AG04449 (cell line): ENCODE measurements around the gene DGKZ.

Experiments
- CTCF ChIA-PET: fragments of 350-600 bp; formaldehyde crosslinking; extraction: SDS; loops from one replicate; lab custom pipeline; 2021; ENCODE audit warnings: antibody characterized with exemption; lab: Yijun Ruan, JAX
- POLR2A ChIA-PET: fragments of 400-600, 350-600 bp; formaldehyde crosslinking; extraction: SDS; loops from one replicate; lab custom pipeline; 2020; ENCODE audit warnings: antibody characterized with exemption, inconsistent platforms; lab: Yijun Ruan, JAX
- DNase-seq: peaks from one replicate; pipeline ENCODE4 v3.0.0-alpha.2; 2010; ENCODE audit warnings: low read depth, low spot score
- H3K4me3 ChIP-seq: 2 replicates; pipeline ENCODE4 v1.5.1; 2011; ENCODE audit warnings: low read depth, mild to moderate bottlenecking, control low read depth, low read length
- TF ChIP-seq, protein P1 (sequence below): IDR thresholded peaks from one replicate; pipeline ENCODE4 v1.5.1; 2011; ENCODE audit warnings: mild to moderate bottlenecking, moderate library complexity, low read length, control low read depth, inconsistent platforms; ENCODE audit not compliant: insufficient read depth; ENCODE audit errors: missing control alignments

DGKZ gene

DNA sequence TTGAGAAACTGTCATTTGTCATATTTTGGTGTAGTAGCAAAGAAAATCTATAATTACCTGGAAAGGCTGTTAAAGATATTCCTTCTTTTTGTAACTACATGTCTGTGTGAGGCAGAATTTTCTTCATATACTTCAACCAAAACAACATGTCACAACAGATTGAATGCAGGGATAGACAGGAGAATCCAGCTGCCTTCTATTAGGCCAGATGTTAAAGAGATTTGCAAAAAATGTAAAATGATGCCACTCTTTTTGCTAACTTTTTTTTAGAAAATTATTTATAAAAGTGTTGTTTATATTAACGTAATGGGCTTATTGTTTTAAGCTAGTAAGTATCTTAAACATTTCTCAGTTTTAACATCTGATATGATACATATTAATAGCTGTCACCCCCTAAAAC, 12.7 kb downstream of the DGKZ start:
- no peak for DNase-seq
- CTCF ChIA-PET = interaction anchor here (1.0 to 27.5 kb wide), 6 partner anchors 4 to 173 kb away, joined by 3 to 498 read pairs (median 10); partner anchors contain the start of gene DGKZ
- POLR2A ChIA-PET = no interaction called here
- H3K4me3 ChIP-seq = no peak overlapping the region
- TF ChIP-seq, protein P1, sequence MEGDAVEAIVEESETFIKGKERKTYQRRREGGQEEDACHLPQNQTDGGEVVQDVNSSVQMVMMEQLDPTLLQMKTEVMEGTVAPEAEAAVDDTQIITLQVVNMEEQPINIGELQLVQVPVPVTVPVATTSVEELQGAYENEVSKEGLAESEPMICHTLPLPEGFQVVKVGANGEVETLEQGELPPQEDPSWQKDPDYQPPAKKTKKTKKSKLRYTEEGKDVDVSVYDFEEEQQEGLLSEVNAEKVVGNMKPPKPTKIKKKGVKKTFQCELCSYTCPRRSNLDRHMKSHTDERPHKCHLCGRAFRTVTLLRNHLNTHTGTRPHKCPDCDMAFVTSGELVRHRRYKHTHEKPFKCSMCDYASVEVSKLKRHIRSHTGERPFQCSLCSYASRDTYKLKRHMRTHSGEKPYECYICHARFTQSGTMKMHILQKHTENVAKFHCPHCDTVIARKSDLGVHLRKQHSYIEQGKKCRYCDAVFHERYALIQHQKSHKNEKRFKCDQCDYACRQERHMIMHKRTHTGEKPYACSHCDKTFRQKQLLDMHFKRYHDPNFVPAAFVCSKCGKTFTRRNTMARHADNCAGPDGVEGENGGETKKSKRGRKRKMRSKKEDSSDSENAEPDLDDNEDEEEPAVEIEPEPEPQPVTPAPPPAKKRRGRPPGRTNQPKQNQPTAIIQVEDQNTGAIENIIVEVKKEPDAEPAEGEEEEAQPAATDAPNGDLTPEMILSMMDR = no peak

DNA sequence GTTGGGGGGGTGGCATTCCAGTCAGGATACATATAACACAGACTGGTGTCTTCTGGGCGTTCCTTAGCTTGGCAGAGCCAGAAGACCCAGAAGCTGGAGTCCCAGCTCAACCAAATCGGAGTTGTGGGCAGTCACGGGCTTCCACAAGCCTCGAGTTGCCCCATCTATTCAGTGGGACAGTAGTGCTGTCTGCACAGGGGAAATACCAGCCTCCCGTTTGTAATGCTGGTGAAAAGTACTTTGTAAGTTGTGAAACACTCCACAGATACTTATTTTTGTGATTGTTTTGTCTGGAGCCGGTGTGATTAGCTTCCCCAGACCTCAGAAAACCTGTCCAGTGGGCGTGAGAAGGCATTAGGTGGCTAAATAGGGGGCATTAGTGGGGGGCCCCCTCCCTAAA, 13.6 kb downstream of the DGKZ start:
- POLR2A ChIA-PET = interaction anchor here (1.3 to 1.7 kb wide), 2 partner anchors 9 to 17 kb away, joined by 3 to 8 read pairs; no protein-coding TSS in a partner anchor
- TF ChIP-seq, protein P1 = no peak
- CTCF ChIA-PET = interaction anchor here (1.0 to 27.5 kb wide), 11 partner anchors 3 to 261 kb away, joined by 3 to 498 read pairs (median 6); partner anchors contain the start of gene DGKZ
- no peak for DNase-seq
- H3K4me3 ChIP-seq = peak overlapping the region; percentile 37

DNA sequence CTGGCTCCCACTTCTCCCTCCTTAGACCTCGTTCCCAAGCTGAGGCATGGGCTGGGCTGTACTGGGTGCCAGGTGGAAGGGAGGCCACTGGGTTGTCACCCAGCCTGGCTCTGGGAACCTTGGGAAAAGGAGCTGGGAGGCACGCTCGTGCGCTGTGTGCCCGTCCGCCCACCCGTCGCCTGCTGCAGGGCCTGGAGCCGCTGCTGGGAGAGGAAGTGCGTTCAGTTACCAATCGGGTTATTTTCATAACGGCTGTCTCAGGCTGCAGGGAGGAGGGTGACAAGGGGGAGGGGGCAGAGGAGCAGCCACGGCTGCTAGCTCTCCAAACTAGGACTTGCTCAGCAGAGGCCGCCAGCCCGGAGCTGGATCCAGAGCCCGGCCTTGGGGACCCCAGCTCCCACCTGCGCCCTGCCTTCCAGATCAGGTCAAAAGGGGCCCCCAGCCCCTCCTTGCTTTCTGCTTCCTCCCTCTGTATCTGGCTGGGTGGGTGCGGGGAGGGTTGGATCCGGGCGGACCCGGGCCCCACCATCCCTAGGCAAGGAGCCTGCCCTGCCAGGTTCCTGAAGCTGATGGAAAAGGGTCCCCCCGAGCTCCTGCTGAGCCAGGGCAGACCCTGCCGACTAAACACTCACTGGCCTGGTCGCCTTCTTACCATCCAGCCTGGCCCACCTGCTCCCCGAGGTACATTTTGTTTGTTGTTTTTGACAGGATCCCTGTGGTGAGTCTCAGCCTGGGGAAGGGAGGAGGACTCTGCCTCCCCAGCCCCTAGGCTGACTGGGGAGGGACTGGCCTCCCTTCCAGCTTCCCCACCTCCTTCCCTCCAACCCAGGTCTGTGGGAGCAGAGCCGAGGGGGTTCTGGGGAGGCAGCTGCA, 14.3 kb downstream of the DGKZ start:
- CTCF ChIA-PET = interaction anchor here (1.0 to 27.5 kb wide), 11 partner anchors 2 to 262 kb away, joined by 3 to 498 read pairs (median 6); partner anchors contain the start of gene DGKZ
- TF ChIP-seq, protein P1 = no peak
- H3K4me3 ChIP-seq = peak overlapping the region; percentile 37
- POLR2A ChIA-PET = interaction anchor here (1.3 to 1.7 kb wide), 2 partner anchors 10 to 18 kb away, joined by 3 to 8 read pairs; no protein-coding TSS in a partner anchor
- DNase-seq = no peak

DNA sequence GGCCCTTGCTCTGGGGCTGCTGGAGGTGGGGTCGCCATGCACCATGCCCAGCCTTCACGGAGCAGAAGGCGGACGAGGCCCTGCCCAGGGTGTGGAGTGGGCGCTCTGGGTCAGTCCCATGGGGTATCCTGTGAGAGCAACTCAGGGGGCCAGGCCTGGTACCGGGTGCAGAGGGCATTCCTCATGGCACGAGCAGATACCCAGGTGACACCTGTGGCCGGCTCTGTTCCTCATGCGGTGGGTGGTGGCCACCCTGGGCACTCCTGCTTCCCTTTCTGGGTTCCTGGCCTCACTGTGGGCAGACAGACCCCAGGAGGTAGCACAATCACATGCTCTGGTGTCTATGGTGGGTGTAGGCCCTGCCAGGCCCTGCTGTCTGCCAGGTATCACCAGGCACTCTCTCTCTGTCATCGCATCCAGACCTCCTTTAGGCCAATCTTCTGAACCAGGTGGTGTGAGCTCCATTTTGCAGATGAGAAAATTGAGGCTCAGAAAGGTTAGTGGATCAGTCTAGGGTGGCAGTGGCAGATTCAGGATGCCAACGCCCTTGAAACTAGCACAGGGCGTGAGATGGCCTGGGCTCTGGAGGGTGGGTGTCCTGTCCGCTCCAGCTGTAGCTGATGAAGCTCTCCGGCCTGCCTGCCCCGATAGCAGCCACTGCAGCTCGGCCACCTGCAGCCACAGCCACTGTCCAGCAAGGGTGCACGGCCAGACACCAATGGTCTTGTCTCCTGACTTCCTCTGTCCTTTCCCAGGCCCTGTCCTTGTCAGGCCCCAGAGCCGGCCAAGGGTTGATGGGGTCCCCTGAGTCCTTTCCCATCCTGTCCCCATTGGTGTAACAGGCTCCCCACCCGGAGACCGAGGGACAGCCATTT, 15.1 kb downstream of the DGKZ start:
- peak overlapping the region; percentile 37; the same call in 1 of the 2 replicates for H3K4me3 ChIP-seq
- TF ChIP-seq, protein P1 = no peak
- ChIA-PET POLR2A (no interaction called here), CTCF (interaction anchor here (1.0 to 27.5 kb wide), 6 partner anchors 1 to 167 kb away, joined by 3 to 498 read pairs (median 10); partner anchors contain the start of gene DGKZ)
- DNase-seq = no peak

DNA sequence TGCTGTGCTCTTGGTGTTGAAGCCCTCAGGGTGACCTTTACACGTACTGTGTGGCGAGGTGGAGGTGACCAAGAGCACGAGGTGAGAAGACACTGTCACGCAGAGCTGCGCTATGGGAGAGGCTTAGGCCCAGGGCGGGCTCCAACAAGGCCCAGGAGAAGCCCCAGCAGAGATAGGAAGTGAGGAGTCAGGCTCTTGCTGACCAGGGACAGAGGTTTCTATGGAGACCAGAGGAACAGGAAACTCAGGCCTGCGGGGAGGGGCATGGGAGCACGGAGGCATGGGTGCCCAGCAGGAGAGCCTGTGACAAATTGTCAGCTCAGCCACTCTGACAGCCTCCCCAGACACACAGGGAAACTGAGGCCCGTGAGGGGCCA, 15.8 kb downstream of the DGKZ start:
- CTCF ChIA-PET = interaction anchor here (1.0 to 27.5 kb wide), 7 partner anchors 13 to 166 kb away, joined by 3 to 498 read pairs (median 6); partner anchors contain the start of gene DGKZ

More for the DNA sequence above, 15.8 kb downstream of the DGKZ start:
- H3K4me3 ChIP-seq = no peak overlapping the region
- DNase-seq = no peak
- POLR2A ChIA-PET = no interaction called here
- TF ChIP-seq, protein P1 = no peak
